Esophagus squamous epithelium (tissue), 4 donors: ENCODE results near the gene DENR.
"Not testable (repeated sequence)": the region's sequence is repeated elsewhere in the genome, so short reads cannot be mapped to it uniquely, and the experiment has no call there.

Experiments
- CTCF ChIP-seq, 6 experiments: fragments of 450-650 bp in 4 of 6; fragments of 200-600 bp in 2 of 6; sonication (generic) in 2 of 6; IDR thresholded peaks; one replicate each; pipeline ENCODE4 v1.5.1; 2016 to 2019; ENCODE audit warnings: antibody characterized with exemption in 6 of 6, mild to moderate bottlenecking in 4 of 6, moderate library complexity in 4 of 6
- POLR2A ChIP-seq, 4 donors: fragments of 450-650 bp; IDR thresholded peaks; one replicate each; pipeline ENCODE4 v1.6.1; 2017; ENCODE audit warnings: antibody characterized with exemption in 4 of 4, mild to moderate bottlenecking in 4 of 4, moderate library complexity in 3 of 4

GRCh38 chr12:122709287-122709686 lies 43.3 kb upstream of the DENR start:
- TF ChIP-seq POLR2A, CTCF (IDR thresholded peaks at IDR 0.05): not testable (repeated sequence)
